Measurements from ENCODE around the gene SFXN3. TPM values are rescaled to one million over a fixed set of nuclear protein-coding genes. Genes with fewer than 3 reads are reported as not detected.
A peak's percentile ranks its signal among the peaks of the same experiment; 100 is the strongest.

SFXN3 gene
- total RNA-seq, 1 experiment from 2014 or later, result 2.8 TPM

- Histone ChIP-seq H3K79me2 (ENCODE audit: insufficient read depth, low read length) (no peaks in the 10 kb centered on the region), H3K4me1 (ENCODE audit: insufficient read depth, low read length) (peaks cover 2% of the 10 kb centered on the region; the same call in 1 of the 2 replicates), H3K56ac (ENCODE audit: insufficient read length, low read depth, low read length) (no peak overlapping the region), H3K23me2 (ENCODE audit: insufficient read length, low read depth, low read length, poor library complexity, severe bottlenecking) (peaks cover 17% of the 10 kb centered on the region), H3K4me2 (ENCODE audit: insufficient read depth, insufficient read length, low read length) (peak overlapping the region; percentile 65), H3K18ac (ENCODE audit: insufficient read length, low read depth, low read length) (peak overlapping the region; percentile 5), H3K9ac (ENCODE audit: extremely low read depth, insufficient read length, low read length) (peak overlapping the region; percentile 4), H4K8ac (replicated peaks; ENCODE audit: insufficient read length, low read depth, low read length) (no peak overlapping the region), H2AFZ (ENCODE audit: low read length) (no peak overlapping the region), H3K27ac (ENCODE audit: insufficient read length, low read depth, low read length) (no peak overlapping the region), H3K23ac (ENCODE audit: insufficient read length, low read depth, low read length) (no peak overlapping the region), H3K27me3 (ENCODE audit: insufficient read depth, low read length) (peaks cover 30% of the 10 kb centered on the region; the same call in 1 of the 2 replicates), H3K4ac (ENCODE audit: low read depth, low read length) (no peak overlapping the region), H3K14ac (ENCODE audit: insufficient read depth, low read length) (peak overlapping the region; percentile 70), H2BK5ac (ENCODE audit: insufficient read length, low read length) (no peak overlapping the region), H4K5ac (ENCODE audit: insufficient read length, low read depth, low read length) (no peak overlapping the region), H4K20me1 (ENCODE audit: control insufficient read depth, insufficient read depth, insufficient read length) (no peaks in the 10 kb centered on the region), H3K79me1 (ENCODE audit: insufficient read depth, low read depth, low read length, poor library complexity, severe bottlenecking) (no peaks in the 10 kb centered on the region), H3K9me3 (ENCODE audit: control insufficient read depth, low read depth, low read length) (no peaks in the 10 kb centered on the region), H4K91ac (ENCODE audit: insufficient read length, low read depth, low read length) (no peak overlapping the region), H2BK20ac (ENCODE audit: low read depth, low read length, poor library complexity, severe bottlenecking) (no peak overlapping the region), H3T11ph (ENCODE audit: low read length) (no peak overlapping the region), H2BK120ac (ENCODE audit: low read depth, low read length, poor library complexity, severe bottlenecking) (no peak overlapping the region), H2AK5ac (ENCODE audit: insufficient read length, low read length) (no peak overlapping the region), H2BK15ac (ENCODE audit: low read depth, low read length) (no peak overlapping the region), H2BK12ac (ENCODE audit: insufficient read length, low read depth, low read length) (no peak overlapping the region)
- H3K27ac Mint-ChIP-seq, result peak overlapping the region in 1 of 3 experiments; percentile 98; a peak in 1 of 7 replicates
- peaks cover 0 to 3% (median 0%) of the 10 kb centered on the region in 3 experiments; a peak in 2 of 7 replicates for H3K36me3 Mint-ChIP-seq (ENCODE audit: insufficient read depth in 1 of 3, low read depth in 3 of 3)
- peaks cover 66% of the 10 kb centered on the region for H3K27me3 Mint-ChIP-seq (ENCODE audit: low read depth)
- peaks cover 30 to 45% of the 10 kb centered on the region in 2 experiments for H3K4me1 Mint-ChIP-seq
- TF ChIP-seq, protein P1, sequence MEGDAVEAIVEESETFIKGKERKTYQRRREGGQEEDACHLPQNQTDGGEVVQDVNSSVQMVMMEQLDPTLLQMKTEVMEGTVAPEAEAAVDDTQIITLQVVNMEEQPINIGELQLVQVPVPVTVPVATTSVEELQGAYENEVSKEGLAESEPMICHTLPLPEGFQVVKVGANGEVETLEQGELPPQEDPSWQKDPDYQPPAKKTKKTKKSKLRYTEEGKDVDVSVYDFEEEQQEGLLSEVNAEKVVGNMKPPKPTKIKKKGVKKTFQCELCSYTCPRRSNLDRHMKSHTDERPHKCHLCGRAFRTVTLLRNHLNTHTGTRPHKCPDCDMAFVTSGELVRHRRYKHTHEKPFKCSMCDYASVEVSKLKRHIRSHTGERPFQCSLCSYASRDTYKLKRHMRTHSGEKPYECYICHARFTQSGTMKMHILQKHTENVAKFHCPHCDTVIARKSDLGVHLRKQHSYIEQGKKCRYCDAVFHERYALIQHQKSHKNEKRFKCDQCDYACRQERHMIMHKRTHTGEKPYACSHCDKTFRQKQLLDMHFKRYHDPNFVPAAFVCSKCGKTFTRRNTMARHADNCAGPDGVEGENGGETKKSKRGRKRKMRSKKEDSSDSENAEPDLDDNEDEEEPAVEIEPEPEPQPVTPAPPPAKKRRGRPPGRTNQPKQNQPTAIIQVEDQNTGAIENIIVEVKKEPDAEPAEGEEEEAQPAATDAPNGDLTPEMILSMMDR (conservative IDR thresholded peaks at IDR 0.05), result no peak
- H3K9me3 Mint-ChIP-seq, result peaks cover 0 to 3% of the 10 kb centered on the region in 2 experiments; a peak in 1 of 5 replicates
- no CpG with 5 or more reads among the region's 2 CpGs for WGBS (ENCODE audit: extremely low coverage, insufficient read length, low lambda C conversion rate)
- peak overlapping the region; percentile 90 to 95 for H3K4me3 Mint-ChIP-seq
- DNase-seq, result no peak
These were observed 12.3 kb downstream of the SFXN3 start for GRCh38 chr10:101043363-101043707.

Measured in H9 (cell line).